IMR-90 (cell line): ENCODE measurements around the gene TXNDC16. TPM values are rescaled to one million over a fixed set of nuclear protein-coding genes. Genes with fewer than 3 reads are reported as not detected.
A peak's percentile ranks its signal among the peaks of the same experiment; 100 is the strongest.

Experiments
- ATAC-seq: fragments of 200-7000 bp; cut with Tn5 transposase; 2 replicates; pipeline ENCODE4 v1.9.1; 2020; ENCODE audit warnings: low read depth, mild to moderate bottlenecking, moderate library complexity
- BruUV-seq: library from RNA; stranded (reverse); fragments of 400-500 nt; replicated peaks from 2 replicates; lab custom pipeline; 2021; lab: Mats Ljungman, UMichigan
- CTCF ChIA-PET: fragments of 300-600 bp; formaldehyde crosslinking; extraction: SDS; loops from one replicate; lab custom pipeline; 2021; ENCODE audit warnings: antibody characterized with exemption; lab: Yijun Ruan, JAX
- POLR2A ChIA-PET: fragments of 300-600 bp; sonication (Branson Sonifier 250); formaldehyde crosslinking; loops from one replicate; lab custom pipeline; 2022; ENCODE audit warnings: antibody characterized with exemption; ENCODE audit not compliant: unreplicated experiment; lab: Charles Lee
- DNase-seq: peaks from one replicate; pipeline ENCODE4 v3.0.0; 2013
- H2AFZ ChIP-seq: replicated peaks from 2 replicates; pipeline ENCODE3; 2013; ENCODE audit warnings: low read length, mild to moderate bottlenecking; ENCODE audit not compliant: poor library complexity
- H2AK5ac ChIP-seq: 2 replicates; pipeline ENCODE4 v1.6.1; 2013; ENCODE audit warnings: low read depth, low read length, inconsistent platforms
- H2AK9ac ChIP-seq: replicated peaks from 2 replicates; pipeline ENCODE3; 2013; ENCODE audit warnings: mild to moderate bottlenecking, low read depth, low read length, moderate library complexity; ENCODE audit not compliant: poor library complexity
- H2BK120ac ChIP-seq: 2 replicates; pipeline ENCODE4 v1.6.1; 2013; ENCODE audit warnings: low read depth, low read length, inconsistent platforms
- H2BK15ac ChIP-seq: 3 replicates; pipeline ENCODE4 v1.6.1; 2013; ENCODE audit warnings: low read depth, low read length, inconsistent platforms
- H2BK20ac ChIP-seq: 2 replicates; pipeline ENCODE4 v1.6.1; 2013; ENCODE audit warnings: low read depth, mild to moderate bottlenecking, inconsistent platforms, low read length, moderate library complexity
- H2BK5ac ChIP-seq: 2 replicates; pipeline ENCODE4 v1.6.1; 2013; ENCODE audit warnings: mild to moderate bottlenecking, low read depth, low read length, inconsistent platforms; ENCODE audit not compliant: poor library complexity, severe bottlenecking
- H3K14ac ChIP-seq: replicated peaks from 2 replicates; pipeline ENCODE4 v1.6.1; 2013; ENCODE audit warnings: low read depth, low read length, inconsistent platforms
- H3K18ac ChIP-seq: 2 replicates; pipeline ENCODE4 v1.6.1; 2013; ENCODE audit warnings: low read depth, low read length, control low read depth
- H3K23ac ChIP-seq: 2 replicates; pipeline ENCODE4 v1.6.1; 2013; ENCODE audit warnings: low read depth, low read length, inconsistent platforms
- H3K27ac ChIP-seq: 2 replicates; pipeline ENCODE4 v1.5.1; 2013; ENCODE audit warnings: mild to moderate bottlenecking, control low read depth, low read length; ENCODE audit not compliant: insufficient read depth
- H3K27me3 ChIP-seq: 2 replicates; pipeline ENCODE4 v1.6.1; 2013; ENCODE audit warnings: low read length; ENCODE audit not compliant: control insufficient read depth, insufficient read depth
- H3K36me3 ChIP-seq: 2 replicates; pipeline ENCODE4 v1.6.1; 2013; ENCODE audit warnings: low read length, mixed read lengths; ENCODE audit not compliant: control insufficient read depth, insufficient read depth
- H3K4ac ChIP-seq: 2 replicates; pipeline ENCODE4 v1.6.1; 2013; ENCODE audit warnings: low read depth, low read length, inconsistent platforms
- H3K4me1 ChIP-seq: 2 replicates; pipeline ENCODE4 v1.6.1; 2013; ENCODE audit warnings: low read length, mixed read lengths; ENCODE audit not compliant: control insufficient read depth, insufficient read depth
- H3K4me2 ChIP-seq: 2 replicates; pipeline ENCODE4 v1.6.1; 2013; ENCODE audit warnings: low read depth, mild to moderate bottlenecking, control low read depth, low read length, moderate library complexity
- H3K4me3 ChIP-seq: 2 replicates; pipeline ENCODE4 v1.5.1; 2013; ENCODE audit warnings: low read depth, mild to moderate bottlenecking, control low read depth, low read length, moderate library complexity; ENCODE audit not compliant: insufficient read depth
- H3K56ac ChIP-seq: 2 replicates; pipeline ENCODE4 v1.6.1; 2013; ENCODE audit warnings: low read length, inconsistent platforms; ENCODE audit not compliant: insufficient read depth; ENCODE audit errors: extremely low read depth
- H3K79me1 ChIP-seq, 2 experiments: 2 replicates each; pipeline ENCODE4 v1.6.1; 2013; ENCODE audit warnings: low read length in 2 of 2, inconsistent platforms in 1 of 2, low read depth in 1 of 2
- H3K9ac ChIP-seq: 2 replicates; pipeline ENCODE4 v1.6.1; 2013; ENCODE audit warnings: low read depth, low read length, control low read depth
- H3K9me1 ChIP-seq: 2 replicates; pipeline ENCODE4 v1.6.1; 2013; ENCODE audit warnings: low read length, inconsistent platforms; ENCODE audit not compliant: insufficient read depth
- H3K9me3 ChIP-seq: 2 replicates; pipeline ENCODE4 v1.6.1; 2013; ENCODE audit warnings: low read length; ENCODE audit not compliant: control insufficient read depth, insufficient read depth
- H4K20me1 ChIP-seq: 2 replicates; pipeline ENCODE4 v1.6.1; 2013; ENCODE audit warnings: low read length, inconsistent platforms; ENCODE audit not compliant: insufficient read depth
- H4K5ac ChIP-seq: 2 replicates; pipeline ENCODE4 v1.6.1; 2013; ENCODE audit warnings: mild to moderate bottlenecking, low read depth, low read length, control low read depth
- H4K8ac ChIP-seq, 2 experiments: 2 replicates each; pipeline ENCODE4 v1.6.1; 2013; ENCODE audit warnings: low read depth in 2 of 2, low read length in 2 of 2, control low read depth in 1 of 2, inconsistent platforms in 1 of 2
- H4K91ac ChIP-seq: 2 replicates; pipeline ENCODE4 v1.6.1; 2013; ENCODE audit warnings: low read depth, low read length, inconsistent platforms; ENCODE audit not compliant: insufficient read depth
- CTCF ChIP-seq: conservative IDR thresholded peaks from 2 replicates; pipeline ENCODE4 v1.5.1; 2012; ENCODE audit warnings: mild to moderate bottlenecking, low read depth, low read length, improper control_type of control experiment
- MXI1 ChIP-seq: IDR thresholded peaks from 2 replicates; pipeline ENCODE4 v1.6.1; 2012; ENCODE audit warnings: low read depth, mild to moderate bottlenecking, low read length, moderate library complexity, borderline replicate concordance
- RAD21 ChIP-seq: IDR thresholded peaks from 2 replicates; pipeline ENCODE4 v1.6.1; 2012; ENCODE audit warnings: low read length, improper control_type of control experiment
- SMC3 ChIP-seq: fragments of 150-350 bp; IDR thresholded peaks from 2 replicates; pipeline ENCODE4 v1.6.1; 2016; ENCODE audit warnings: low read depth, mild to moderate bottlenecking, antibody characterized with exemption, low read length, moderate library complexity
- WGBS, 2 experiments: methylation state at CpG; one replicate each; pipeline versions ENCODE4 v1.1.5 to v1.1.7; 2013; ENCODE audit warnings: missing lambda C conversion rate in 2 of 2; ENCODE audit not compliant: insufficient read length in 1 of 2; ENCODE audit errors: extremely low coverage in 2 of 2; 5-methylcytosine and 5-hydroxymethylcytosine counted together
- dilution Hi-C: fragments of 300-500 bp; cut with HindIII; formaldehyde crosslinking; loops from one replicate; pipeline ENCODE4 v1.14.3; 2018; ENCODE audit warnings: low sequenced_read_pairs; ENCODE audit not compliant: unreplicated experiment
- in situ Hi-C: fragments of 300-500 bp; cut with MboI; formaldehyde crosslinking; loops from 3 replicates; pipeline ENCODE4 v1.14.3; 2019; ENCODE audit warnings: low sequenced_read_pairs, inconsistent platforms, mixed read lengths
- intact Hi-C: fragments of 100-400 bp; cut with micrococcal nuclease; formaldehyde crosslinking; loops from 2 replicates; pipeline ENCODE4 v1.10.0; 2022
- polyA plus RNA-seq, 3 experiments: library from polyadenylated mRNA; depleted of rRNA; stranded (reverse); fragments of >200 nt; gene quantifications; 2 replicates each; pipeline ENCODE4 v1.2.3, GENCODE V29; 2012; ENCODE audit warnings: low replicate concordance in 1 of 3
- total RNA-seq: library from RNA; depleted of rRNA; stranded (reverse); fragments of >200 nt; gene quantifications from 2 replicates; pipeline ENCODE4 v1.2.3, GENCODE V29; 2012

The TXNDC16 gene
- total and polyA plus RNA-seq, 2 of the 4 experiments (the other 2 are of a cell fraction) = 1.4 TPM

GRCh38 chr14:52473557-52473956 lies 78.7 kb downstream of the TXNDC16 start:
- in situ Hi-C loops (loop anchor here (5.0 kb wide), 1 partner anchor 171 kb away; no protein-coding TSS in a partner anchor), dilution Hi-C loops (no loop called here)

More at GRCh38 chr14:52473557-52473956, 78.7 kb downstream of the TXNDC16 start:
- Histone ChIP-seq H4K8ac (no peak overlapping the region), H3K56ac (no peak overlapping the region), H3K4ac (no peak overlapping the region), H2AK5ac (no peak overlapping the region), H2BK5ac (no peak overlapping the region), H3K9me1 (no peaks in the 10 kb centered on the region), H2BK15ac (no peak overlapping the region), H3K14ac (no peak overlapping the region), H2AK9ac (no peak overlapping the region), H2BK120ac (no peak overlapping the region), H3K36me3 (no peaks in the 10 kb centered on the region), H2BK20ac (no peak overlapping the region), H4K5ac (no peak overlapping the region), H3K4me1 (no peaks in the 10 kb centered on the region), H3K4me2 (no peak overlapping the region), H3K9ac (no peak overlapping the region), H2AFZ (no peak overlapping the region), H3K4me3 (no peak overlapping the region), H3K27ac (no peak overlapping the region), H3K27me3 (no peaks in the 10 kb centered on the region), H3K79me1 (no peaks in the 10 kb centered on the region), H3K9me3 (no peaks in the 10 kb centered on the region), H4K91ac (no peak overlapping the region), H3K23ac (no peak overlapping the region), H3K18ac (no peak overlapping the region), H4K20me1 (no peaks in the 10 kb centered on the region)
- intact Hi-C loops = loop anchor here (1.0 to 5.0 kb wide), 2 partner anchors 174 to 326 kb away; no protein-coding TSS in a partner anchor
- peak; percentile 29; the same call in 1 of the 2 replicates for ATAC-seq
- TF ChIP-seq CTCF (peak; percentile 47), RAD21 (peak; percentile 56), MXI1 (no peak), SMC3 (peak; percentile 61)
- DNase-seq = peak; percentile 51
- ChIA-PET POLR2A (no interaction called here), CTCF (no interaction called here)
- BruUV-seq = no TSS peak
- WGBS, 2 experiments = no CpG with 5 or more reads among the region's 1 CpG
